HG03378 (cell line): ENCODE results near the gene PRKCE.
"Not testable (repeated sequence)": the region's sequence is repeated elsewhere in the genome, so short reads cannot be mapped to it uniquely, and the experiment has no call there.

Source experiments
- ATAC-seq: cut with Tn5 transposase; IDR thresholded peaks from one replicate; pipeline ENCODE4 v1.9.1; 2021; ENCODE audit warnings: mild to moderate bottlenecking, moderate library complexity; ENCODE audit not compliant: unreplicated experiment

The PRKCE gene

GRCh38 chr2:45695480-45696007 is 44.1 kb downstream of the PRKCE start:
- peak; percentile 58 for ATAC-seq

- ATAC-seq = no peak
Observed at GRCh38 chr2:45696708-45697107, 45.2 kb downstream of the PRKCE start.

- ATAC-seq = no peak
Observed at GRCh38 chr2:45697190-45697589, 45.7 kb downstream of the PRKCE start.

GRCh38 chr2:45698554-45698953 is 47.1 kb downstream of the PRKCE start:
- ATAC-seq = no peak

GRCh38 chr2:45699032-45699658 is 47.7 kb downstream of the PRKCE start:
- ATAC-seq = peak; percentile 76

- ATAC-seq = no peak
Observed at GRCh38 chr2:45700407-45701013, 49.0 kb downstream of the PRKCE start.

GRCh38 chr2:45705233-45705632 is 53.8 kb downstream of the PRKCE start:
- ATAC-seq = no peak

- ATAC-seq = no peak
Observed at GRCh38 chr2:45706033-45706432, 54.6 kb downstream of the PRKCE start.

GRCh38 chr2:45707006-45707405 is 55.5 kb downstream of the PRKCE start:
- ATAC-seq = no peak

- ATAC-seq = no peak
Observed at GRCh38 chr2:45707661-45708060, 56.2 kb downstream of the PRKCE start.

GRCh38 chr2:45708501-45708900 is 57.0 kb downstream of the PRKCE start:
- ATAC-seq = no peak

GRCh38 chr2:45709137-45709536 is 57.7 kb downstream of the PRKCE start:
- ATAC-seq = no peak

GRCh38 chr2:45710468-45710867 is 59.0 kb downstream of the PRKCE start:
- no peak for ATAC-seq

GRCh38 chr2:45711224-45711623 is 59.7 kb downstream of the PRKCE start:
- ATAC-seq = no peak

GRCh38 chr2:45712570-45712969 is 61.1 kb downstream of the PRKCE start:
- no peak for ATAC-seq

- ATAC-seq = no peak
Observed at GRCh38 chr2:45713136-45713535, 61.7 kb downstream of the PRKCE start.

- ATAC-seq = peak; percentile 61
Observed at GRCh38 chr2:45713591-45713990, 62.1 kb downstream of the PRKCE start.

GRCh38 chr2:45714679-45715078 is 63.2 kb downstream of the PRKCE start:
- ATAC-seq = no peak

GRCh38 chr2:45715601-45716379 is 64.3 kb downstream of the PRKCE start:
- no peak for ATAC-seq

- not testable (repeated sequence) for ATAC-seq
Observed at GRCh38 chr2:45716432-45716831, 65.0 kb downstream of the PRKCE start.

- ATAC-seq = no peak
Observed at GRCh38 chr2:45716915-45717314, 65.4 kb downstream of the PRKCE start.

GRCh38 chr2:45720210-45720609 is 68.7 kb downstream of the PRKCE start:
- no peak for ATAC-seq
